SJSA1 (cell line): Measurements from ENCODE around the gene FGF18. TPM values are rescaled to one million over a fixed set of nuclear protein-coding genes. Genes with fewer than 3 reads are reported as not detected.

Source experiments
- DNase-seq, 2 experiments: peaks; one replicate each; pipeline ENCODE4 v3.0.0-alpha.2; 2015 to 2020; ENCODE audit warnings: low spot score in 2 of 2, low read depth in 1 of 2
- H3K27ac ChIP-seq: fragments of 250-450 bp; sonication (Bioruptor Pico); 2 replicates; pipeline ENCODE4 v1.5.1; 2020; ENCODE audit warnings: mild to moderate bottlenecking, moderate library complexity
- H3K27me3 ChIP-seq: fragments of 250-450 bp; sonication (Bioruptor Pico); replicated peaks from 2 replicates; pipeline ENCODE4 v1.5.1; 2020; ENCODE audit warnings: mild to moderate bottlenecking, moderate library complexity
- H3K36me3 ChIP-seq: fragments of 250-450 bp; sonication (Bioruptor Pico); 2 replicates; pipeline ENCODE4 v1.5.1; 2020; ENCODE audit warnings: mild to moderate bottlenecking
- H3K4me1 ChIP-seq: fragments of 250-450 bp; sonication (Bioruptor Pico); replicated peaks from 2 replicates; pipeline ENCODE4 v1.6.1; 2021; ENCODE audit warnings: mild to moderate bottlenecking
- H3K4me3 ChIP-seq: fragments of 250-450 bp; sonication (Bioruptor Pico); 2 replicates; pipeline ENCODE4 v1.5.1; 2020; ENCODE audit warnings: mild to moderate bottlenecking
- H3K9me3 ChIP-seq: fragments of 250-450 bp; sonication (Bioruptor Pico); replicated peaks from 2 replicates; pipeline ENCODE4 v1.5.1; 2020; ENCODE audit warnings: mild to moderate bottlenecking
- total RNA-seq: library from RNA; depleted of rRNA; stranded (reverse); fragments of >200 nt; shearing (Covaris generic); gene quantifications from 2 replicates; pipeline ENCODE4 v1.2.3, GENCODE V29; 2014

Gene FGF18
- total RNA-seq, 1 experiment from 2014 or later: 0.21 TPM

DNA sequence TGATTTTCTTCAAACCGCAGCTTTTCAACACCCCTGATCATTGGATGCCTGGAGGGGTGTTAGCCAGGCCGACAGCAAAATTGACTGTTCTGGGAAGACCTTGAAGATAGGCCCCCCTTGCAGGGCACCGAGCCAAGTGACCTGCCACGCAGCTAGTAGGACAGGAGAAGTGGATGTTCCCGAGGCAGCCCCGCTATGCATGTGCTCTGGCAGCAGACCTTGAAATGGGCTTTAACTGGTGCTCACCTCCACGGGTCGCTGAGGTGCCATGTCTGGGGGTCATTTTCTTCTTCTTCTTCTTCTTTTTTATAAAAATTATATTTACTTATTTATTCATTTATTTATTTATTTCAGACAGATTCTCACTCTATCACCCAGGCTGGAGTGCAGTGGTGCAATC lies 12.6 kb downstream of the FGF18 start:
- Histone ChIP-seq H3K4me3 (no peak overlapping the region), H3K27me3 (no peaks in the 10 kb centered on the region), H3K27ac (no peak overlapping the region), H3K36me3 (no peaks in the 10 kb centered on the region), H3K9me3 (no peaks in the 10 kb centered on the region), H3K4me1 (no peaks in the 10 kb centered on the region)
- DNase-seq: no peak

GRCh38 chr5:171432583-171433351 lies 13.3 kb downstream of the FGF18 start:
- DNase-seq: no peak
- no peak overlapping the region for H3K27ac ChIP-seq
- H3K4me3 ChIP-seq: no peak overlapping the region
- no peaks in the 10 kb centered on the region for H3K27me3 ChIP-seq
- no peaks in the 10 kb centered on the region for H3K9me3 ChIP-seq
- no peaks in the 10 kb centered on the region for H3K36me3 ChIP-seq
- no peaks in the 10 kb centered on the region for H3K4me1 ChIP-seq

GRCh38 chr5:171433352-171433698 lies 13.9 kb downstream of the FGF18 start:
- Histone ChIP-seq H3K36me3 (no peaks in the 10 kb centered on the region), H3K9me3 (no peaks in the 10 kb centered on the region), H3K4me1 (no peaks in the 10 kb centered on the region), H3K27ac (no peak overlapping the region), H3K27me3 (no peaks in the 10 kb centered on the region), H3K4me3 (no peak overlapping the region)
- no peak for DNase-seq

DNA sequence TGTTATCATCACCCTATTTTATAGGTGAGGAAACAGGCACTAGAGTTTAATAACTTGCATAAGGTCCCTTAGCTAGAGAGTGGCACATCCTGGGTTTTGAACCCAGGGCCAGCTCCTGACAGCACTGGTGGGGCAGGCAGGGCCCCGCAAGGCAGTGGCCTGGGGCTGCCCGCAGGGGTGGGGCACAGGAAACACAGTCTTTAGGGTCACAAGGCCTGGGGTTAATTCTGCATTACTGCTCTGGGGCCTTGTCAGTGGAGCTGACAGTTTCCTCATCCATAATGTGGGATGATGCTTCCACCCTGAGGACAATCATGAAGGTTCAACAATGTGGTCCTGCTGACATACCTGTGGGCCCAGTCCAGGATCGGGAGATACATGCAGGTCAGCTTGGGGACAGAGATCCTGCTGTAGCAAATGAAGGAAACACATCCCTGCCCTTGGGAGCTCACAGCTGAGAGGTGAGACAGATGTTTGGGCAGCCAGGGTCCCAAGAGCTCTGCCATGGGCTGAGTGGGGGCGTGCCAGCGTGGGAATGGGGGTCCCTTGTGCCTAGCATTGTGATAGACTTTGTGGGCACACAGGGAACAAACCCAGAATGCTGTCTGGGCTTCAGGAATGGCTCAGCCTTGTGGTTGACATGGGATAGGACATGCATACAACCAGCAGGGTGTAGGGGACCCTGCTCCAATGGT lies 14.7 kb downstream of the FGF18 start:
- Histone ChIP-seq H3K36me3 (no peaks in the 10 kb centered on the region), H3K9me3 (no peaks in the 10 kb centered on the region), H3K4me3 (no peak overlapping the region), H3K27ac (no peak overlapping the region), H3K4me1 (no peaks in the 10 kb centered on the region), H3K27me3 (no peaks in the 10 kb centered on the region)
- no peak for DNase-seq

DNA sequence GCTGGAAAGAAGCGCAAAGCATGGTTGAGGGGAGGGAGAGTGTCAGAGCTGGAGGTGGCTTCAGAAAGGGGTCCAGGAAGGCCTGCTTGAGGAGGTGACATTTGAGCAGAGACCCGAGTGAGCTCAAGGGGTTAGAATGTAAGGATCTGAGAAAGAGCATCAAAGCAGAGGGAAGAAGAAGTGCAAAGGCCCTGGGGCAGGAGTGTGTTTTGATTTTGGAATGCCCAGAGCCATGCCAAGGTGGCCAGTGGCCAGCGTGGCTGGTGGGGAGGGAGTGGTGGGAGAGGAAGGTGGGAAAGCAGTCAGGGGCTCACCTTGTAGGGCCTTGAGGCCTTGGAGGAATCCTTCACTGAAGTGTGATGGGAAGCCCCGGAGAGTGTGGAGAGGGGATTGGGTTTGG lies 15.4 kb downstream of the FGF18 start:
- H3K9me3 ChIP-seq: no peaks in the 10 kb centered on the region
- H3K27ac ChIP-seq: no peak overlapping the region
- no peak for DNase-seq
- no peak overlapping the region for H3K4me3 ChIP-seq
- no peaks in the 10 kb centered on the region for H3K4me1 ChIP-seq
- H3K36me3 ChIP-seq: no peaks in the 10 kb centered on the region
- H3K27me3 ChIP-seq: no peaks in the 10 kb centered on the region

GRCh38 chr5:171435908-171436307 lies 16.5 kb downstream of the FGF18 start:
- no peak for DNase-seq
- no peaks in the 10 kb centered on the region for H3K36me3 ChIP-seq
- H3K9me3 ChIP-seq: no peaks in the 10 kb centered on the region
- H3K27me3 ChIP-seq: no peaks in the 10 kb centered on the region
- no peak overlapping the region for H3K4me3 ChIP-seq
- H3K4me1 ChIP-seq: no peaks in the 10 kb centered on the region
- H3K27ac ChIP-seq: no peak overlapping the region

- DNase-seq: no peak
- H3K9me3 ChIP-seq: no peaks in the 10 kb centered on the region
- H3K4me1 ChIP-seq: no peaks in the 10 kb centered on the region
- H3K36me3 ChIP-seq: no peaks in the 10 kb centered on the region
- H3K27me3 ChIP-seq: no peaks in the 10 kb centered on the region
- H3K27ac ChIP-seq: no peak overlapping the region
- H3K4me3 ChIP-seq: no peak overlapping the region
These were observed 17.4 kb downstream of the FGF18 start for GRCh38 chr5:171436804-171437285.

DNA sequence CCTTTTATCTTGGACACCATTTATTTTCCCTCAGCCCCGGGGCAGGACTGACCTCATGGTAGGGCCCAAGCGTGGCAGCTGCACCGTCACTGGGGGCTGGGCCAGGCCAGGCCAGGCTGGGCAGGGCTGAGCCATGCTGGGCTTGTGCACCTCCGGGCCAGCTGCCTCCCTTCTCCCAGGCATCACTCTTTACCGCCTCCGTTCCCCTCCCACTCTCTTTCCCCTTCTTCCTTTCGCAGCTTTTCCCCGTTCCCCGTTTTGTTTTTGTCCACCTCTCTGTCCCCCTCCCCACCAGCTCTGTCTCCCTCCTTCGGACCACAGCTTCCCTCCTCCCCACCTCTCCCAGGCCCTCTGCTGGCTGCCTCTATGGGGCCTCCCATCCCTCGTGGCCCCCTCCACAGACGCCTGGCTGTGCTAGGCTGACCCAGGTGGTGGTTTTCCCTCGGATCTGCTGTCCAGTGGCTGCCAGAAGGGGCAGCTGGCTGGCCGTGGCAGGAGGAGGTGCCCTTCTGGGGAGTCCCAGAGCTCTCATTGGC lies 17.9 kb downstream of the FGF18 start:
- Histone ChIP-seq H3K36me3 (no peaks in the 10 kb centered on the region), H3K27me3 (no peaks in the 10 kb centered on the region), H3K4me1 (no peaks in the 10 kb centered on the region), H3K4me3 (no peak overlapping the region), H3K27ac (no peak overlapping the region), H3K9me3 (no peaks in the 10 kb centered on the region)
- DNase-seq: no peak

GRCh38 chr5:171438738-171439137 lies 19.3 kb downstream of the FGF18 start:
- Histone ChIP-seq H3K27ac (no peak overlapping the region), H3K4me1 (no peaks in the 10 kb centered on the region), H3K27me3 (no peaks in the 10 kb centered on the region), H3K36me3 (no peaks in the 10 kb centered on the region), H3K9me3 (no peaks in the 10 kb centered on the region), H3K4me3 (no peak overlapping the region)
- DNase-seq: no peak

GRCh38 chr5:171441246-171441791 lies 21.9 kb downstream of the FGF18 start:
- H3K4me1 ChIP-seq: no peaks in the 10 kb centered on the region
- H3K4me3 ChIP-seq: no peak overlapping the region
- no peaks in the 10 kb centered on the region for H3K27me3 ChIP-seq
- no peak for DNase-seq
- no peak overlapping the region for H3K27ac ChIP-seq
- H3K36me3 ChIP-seq: no peaks in the 10 kb centered on the region
- no peaks in the 10 kb centered on the region for H3K9me3 ChIP-seq

DNA sequence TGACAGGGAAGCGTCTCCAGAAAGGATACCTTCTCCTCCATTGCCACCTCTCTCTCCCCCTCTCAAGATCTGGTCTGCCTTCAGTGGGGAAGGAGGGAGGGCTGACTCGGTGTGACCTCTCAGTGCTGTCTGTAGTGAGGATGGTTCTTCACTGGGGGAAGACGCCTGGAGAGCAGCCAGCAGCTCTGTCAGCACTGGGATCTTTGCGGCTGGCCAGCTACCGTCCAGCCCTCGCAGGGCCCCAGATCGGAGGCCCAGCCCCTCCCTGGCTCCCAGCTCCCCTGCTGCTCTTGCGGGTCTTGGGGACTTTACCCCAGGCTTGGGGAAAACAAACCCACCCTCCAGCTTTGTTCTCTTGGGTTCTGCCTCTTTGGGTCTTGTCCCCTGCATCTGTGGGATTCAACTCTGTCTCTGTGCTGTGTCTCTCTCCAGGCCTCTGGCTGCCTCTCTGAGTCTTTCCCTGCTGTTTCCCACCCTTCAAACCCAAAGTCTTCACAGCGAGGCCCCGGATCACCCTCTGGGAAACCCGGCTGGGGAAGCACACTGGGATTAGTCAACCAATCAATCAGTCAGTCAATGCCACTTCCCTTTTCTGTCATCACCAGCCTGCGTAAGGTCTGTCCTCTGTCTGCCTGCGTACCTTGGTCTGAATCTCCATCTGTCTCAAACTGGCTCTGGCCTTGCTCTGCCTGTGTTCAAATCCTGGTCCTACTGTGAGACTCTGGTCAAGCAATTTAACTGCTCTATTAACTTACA lies 23.0 kb downstream of the FGF18 start:
- H3K9me3 ChIP-seq: no peaks in the 10 kb centered on the region
- no peaks in the 10 kb centered on the region for H3K36me3 ChIP-seq
- H3K27ac ChIP-seq: no peak overlapping the region
- H3K27me3 ChIP-seq: no peaks in the 10 kb centered on the region
- no peak overlapping the region for H3K4me3 ChIP-seq
- H3K4me1 ChIP-seq: no peaks in the 10 kb centered on the region
- no peak for DNase-seq

DNA sequence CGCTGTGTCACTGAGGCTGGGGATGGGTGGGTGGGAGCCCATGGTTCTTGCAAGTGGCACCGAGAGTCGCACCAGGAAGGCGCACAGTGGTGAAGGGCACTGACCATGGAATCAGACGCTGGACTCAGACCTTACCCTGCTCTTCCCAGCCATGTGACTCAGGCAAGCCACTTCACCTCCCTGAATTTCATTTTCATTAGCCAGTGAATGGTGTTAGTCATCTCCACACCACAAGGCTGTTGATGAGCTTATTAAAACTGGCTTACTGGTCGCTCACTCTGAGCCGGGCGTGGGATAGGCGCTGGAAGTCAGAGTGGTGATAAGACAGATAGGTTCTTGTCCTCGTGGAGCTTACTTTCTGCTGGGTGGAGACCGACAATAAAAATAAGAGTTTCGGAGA lies 25.1 kb downstream of the FGF18 start:
- DNase-seq: no peak
- no peaks in the 10 kb centered on the region for H3K9me3 ChIP-seq
- H3K27ac ChIP-seq: no peak overlapping the region
- no peaks in the 10 kb centered on the region for H3K4me1 ChIP-seq
- H3K36me3 ChIP-seq: no peaks in the 10 kb centered on the region
- no peak overlapping the region for H3K4me3 ChIP-seq
- no peaks in the 10 kb centered on the region for H3K27me3 ChIP-seq

DNA sequence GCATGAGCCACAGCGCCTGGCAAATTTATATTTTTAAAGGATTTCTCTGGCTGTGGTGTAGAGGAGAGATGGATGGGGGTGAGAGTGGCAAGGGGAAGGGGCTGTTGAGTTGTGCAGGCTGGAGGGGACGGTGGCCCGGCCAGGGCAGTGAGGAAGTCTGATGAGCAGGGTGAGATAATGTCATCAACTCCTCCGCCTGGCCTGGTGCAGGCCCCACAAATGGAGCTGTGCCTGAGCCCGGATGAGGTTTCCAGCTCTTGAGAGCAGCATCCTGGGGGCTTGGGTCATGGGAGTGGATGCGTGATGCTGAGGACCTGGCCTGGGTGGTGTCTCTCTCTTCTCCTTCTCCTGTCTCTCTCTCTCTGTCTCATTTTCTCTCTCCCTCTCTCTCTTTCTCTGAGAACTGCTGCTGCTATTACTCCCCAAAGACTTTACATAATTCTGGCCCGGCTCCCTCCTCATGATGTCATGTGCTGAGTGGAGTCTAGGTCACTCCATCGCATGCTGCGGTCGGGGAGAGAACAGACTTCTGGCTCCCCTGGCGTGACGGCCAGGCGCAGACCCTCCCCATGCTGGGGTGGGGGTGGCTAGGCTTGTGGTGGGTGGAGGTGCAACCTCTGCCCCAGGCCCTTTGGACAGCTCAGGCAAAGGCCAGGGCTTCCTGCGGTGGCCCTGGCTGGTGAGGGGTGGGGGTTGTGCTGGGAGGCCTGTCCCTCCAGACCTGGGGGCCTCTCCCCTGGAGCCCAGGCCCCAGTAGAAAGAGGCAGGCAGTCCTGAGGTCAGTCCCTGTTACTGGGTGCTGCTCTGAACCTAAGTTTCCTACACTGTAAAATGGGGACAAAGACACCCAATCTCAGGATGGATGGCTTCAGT lies 26.4 kb downstream of the FGF18 start:
- no peak overlapping the region for H3K4me3 ChIP-seq
- H3K36me3 ChIP-seq: no peaks in the 10 kb centered on the region
- H3K4me1 ChIP-seq: peaks cover 6% of the 10 kb centered on the region
- no peak for DNase-seq
- H3K9me3 ChIP-seq: no peaks in the 10 kb centered on the region
- H3K27me3 ChIP-seq: no peaks in the 10 kb centered on the region
- H3K27ac ChIP-seq: no peak overlapping the region
